ENCODE measurements around the gene ABAT. TPM values are rescaled to one million over a fixed set of nuclear protein-coding genes. Genes with fewer than 3 reads are reported as not detected.

ABAT gene
- total RNA-seq, 2 experiments from 2014 or later: 2.0 to 6.7 TPM

- ChIA-PET CTCF (ENCODE audit: unreplicated experiment) (no interaction called here), POLR2A (no interaction called here)
- BruUV-seq (replicated peaks): no TSS peak
- H3K36me3 ChIP-seq (ENCODE audit: insufficient read depth, low read length): no peaks in the 10 kb centered on the region
- H3K9me3 ChIP-seq (ENCODE audit: low read length): no peaks in the 10 kb centered on the region
- no peaks in the 10 kb centered on the region for H3K4me1 ChIP-seq (ENCODE audit: insufficient read depth, low read length, poor library complexity, severe bottlenecking)
- H3K4me2 ChIP-seq (ENCODE audit: low read length): no peak overlapping the region
- H3K4me3 ChIP-seq (ENCODE audit: low read depth, low read length, poor library complexity, severe bottlenecking): no peak overlapping the region
- H2AFZ ChIP-seq (ENCODE audit: low read length): no peak overlapping the region
- H3K79me2 ChIP-seq (ENCODE audit: insufficient read depth, low read depth, low read length): no peaks in the 10 kb centered on the region
- no peak for DNase-seq (ENCODE audit: low spot score)
- TF ChIP-seq CTCF (conservative IDR thresholded peaks at IDR 0.05; ENCODE audit: low read length): no peak
- TF ChIP-seq EZH2phosphoT487 (IDR thresholded peaks at IDR 0.05; ENCODE audit: borderline replicate concordance, low read depth, low read length): no peak
- no peaks in the 10 kb centered on the region for H3K9me2 ChIP-seq (ENCODE audit: insufficient read depth, low read length)
- no peaks in the 10 kb centered on the region for H4K20me1 ChIP-seq (ENCODE audit: insufficient read depth, low read length)
- intact Hi-C loops (cut with micrococcal nuclease; ENCODE audit: unreplicated experiment): no loop called here
- no peak overlapping the region for H3K27ac ChIP-seq (ENCODE audit: low read depth, low read length, poor library complexity, severe bottlenecking)
These were observed 89.5 kb downstream of the ABAT start for GRCh38 chr16:8763899-8764298.

- Histone ChIP-seq H3K4me2 (ENCODE audit: low read length) (no peak overlapping the region), H3K27ac (ENCODE audit: low read depth, low read length, poor library complexity, severe bottlenecking) (no peak overlapping the region), H3K4me3 (ENCODE audit: low read depth, low read length, poor library complexity, severe bottlenecking) (no peak overlapping the region), H3K4me1 (ENCODE audit: insufficient read depth, low read length, poor library complexity, severe bottlenecking) (no peaks in the 10 kb centered on the region), H4K20me1 (ENCODE audit: insufficient read depth, low read length) (no peaks in the 10 kb centered on the region), H3K79me2 (ENCODE audit: insufficient read depth, low read depth, low read length) (no peaks in the 10 kb centered on the region), H3K9me2 (ENCODE audit: insufficient read depth, low read length) (no peaks in the 10 kb centered on the region), H2AFZ (ENCODE audit: low read length) (no peak overlapping the region), H3K36me3 (ENCODE audit: insufficient read depth, low read length) (no peaks in the 10 kb centered on the region), H3K9me3 (ENCODE audit: low read length) (no peaks in the 10 kb centered on the region)
- BruUV-seq (replicated peaks): no TSS peak
- no peak for DNase-seq (ENCODE audit: low spot score)
- TF ChIP-seq CTCF (conservative IDR thresholded peaks at IDR 0.05; ENCODE audit: low read length) (no peak), EZH2phosphoT487 (IDR thresholded peaks at IDR 0.05; ENCODE audit: borderline replicate concordance, low read depth, low read length) (no peak)
- ChIA-PET CTCF (ENCODE audit: unreplicated experiment) (no interaction called here), POLR2A (no interaction called here)
- intact Hi-C loops (cut with micrococcal nuclease; ENCODE audit: unreplicated experiment): no loop called here
These were observed 90.3 kb downstream of the ABAT start for GRCh38 chr16:8764525-8765250.

DNA sequence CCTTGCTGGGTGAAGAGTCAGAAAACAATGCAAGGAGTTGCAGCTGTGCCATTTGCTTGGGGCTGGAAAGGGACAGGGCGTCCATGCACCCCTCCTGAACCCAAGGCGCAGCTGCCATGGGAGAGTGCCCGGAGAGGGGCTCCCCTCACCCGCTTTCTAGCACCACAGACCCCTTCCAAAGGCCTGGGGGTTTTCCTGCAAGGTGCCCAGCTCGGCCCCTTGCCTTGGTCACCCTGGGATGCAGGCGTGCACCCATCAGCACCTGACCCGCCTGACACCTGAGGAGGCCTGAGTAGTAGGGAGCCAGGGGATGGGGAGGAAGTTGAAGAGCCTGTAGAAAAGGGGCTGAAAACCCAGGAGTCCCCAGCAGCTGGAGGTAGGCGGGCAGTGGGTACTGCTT lies 92.8 kb downstream of the ABAT start:
- no peak overlapping the region for H3K4me3 ChIP-seq (ENCODE audit: low read depth, low read length, poor library complexity, severe bottlenecking)
- no TSS peak for BruUV-seq (replicated peaks)
- no peaks in the 10 kb centered on the region for H3K36me3 ChIP-seq (ENCODE audit: insufficient read depth, low read length)
- no peaks in the 10 kb centered on the region for H4K20me1 ChIP-seq (ENCODE audit: insufficient read depth, low read length)
- intact Hi-C loops (cut with micrococcal nuclease; ENCODE audit: unreplicated experiment): no loop called here
- no peaks in the 10 kb centered on the region for H3K4me1 ChIP-seq (ENCODE audit: insufficient read depth, low read length, poor library complexity, severe bottlenecking)
- DNase-seq (ENCODE audit: low spot score): no peak
- H3K27ac ChIP-seq (ENCODE audit: low read depth, low read length, poor library complexity, severe bottlenecking): no peak overlapping the region
- TF ChIP-seq CTCF (conservative IDR thresholded peaks at IDR 0.05; ENCODE audit: low read length): no peak
- TF ChIP-seq EZH2phosphoT487 (IDR thresholded peaks at IDR 0.05; ENCODE audit: borderline replicate concordance, low read depth, low read length): no peak
- ChIA-PET POLR2A (no interaction called here), CTCF (ENCODE audit: unreplicated experiment) (no interaction called here)
- H3K79me2 ChIP-seq (ENCODE audit: insufficient read depth, low read depth, low read length): no peaks in the 10 kb centered on the region
- no peaks in the 10 kb centered on the region for H3K9me3 ChIP-seq (ENCODE audit: low read length)
- H2AFZ ChIP-seq (ENCODE audit: low read length): no peak overlapping the region
- no peak overlapping the region for H3K4me2 ChIP-seq (ENCODE audit: low read length)
- no peaks in the 10 kb centered on the region for H3K9me2 ChIP-seq (ENCODE audit: insufficient read depth, low read length)

Data from OCI-LY7 (cell line).